GM12873 (cell line): ENCODE results near the gene SMPDL3A.

Experiments used
- TF ChIP-seq, protein P1 (sequence below): IDR thresholded peaks from 2 replicates; pipeline ENCODE4 v1.5.1; 2012; ENCODE audit warnings: low read depth, mild to moderate bottlenecking, moderate library complexity, low read length, control low read depth; ENCODE audit not compliant: insufficient read depth; ENCODE audit errors: missing control alignments

SMPDL3A gene, protein sequence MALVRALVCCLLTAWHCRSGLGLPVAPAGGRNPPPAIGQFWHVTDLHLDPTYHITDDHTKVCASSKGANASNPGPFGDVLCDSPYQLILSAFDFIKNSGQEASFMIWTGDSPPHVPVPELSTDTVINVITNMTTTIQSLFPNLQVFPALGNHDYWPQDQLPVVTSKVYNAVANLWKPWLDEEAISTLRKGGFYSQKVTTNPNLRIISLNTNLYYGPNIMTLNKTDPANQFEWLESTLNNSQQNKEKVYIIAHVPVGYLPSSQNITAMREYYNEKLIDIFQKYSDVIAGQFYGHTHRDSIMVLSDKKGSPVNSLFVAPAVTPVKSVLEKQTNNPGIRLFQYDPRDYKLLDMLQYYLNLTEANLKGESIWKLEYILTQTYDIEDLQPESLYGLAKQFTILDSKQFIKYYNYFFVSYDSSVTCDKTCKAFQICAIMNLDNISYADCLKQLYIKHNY

DNA sequence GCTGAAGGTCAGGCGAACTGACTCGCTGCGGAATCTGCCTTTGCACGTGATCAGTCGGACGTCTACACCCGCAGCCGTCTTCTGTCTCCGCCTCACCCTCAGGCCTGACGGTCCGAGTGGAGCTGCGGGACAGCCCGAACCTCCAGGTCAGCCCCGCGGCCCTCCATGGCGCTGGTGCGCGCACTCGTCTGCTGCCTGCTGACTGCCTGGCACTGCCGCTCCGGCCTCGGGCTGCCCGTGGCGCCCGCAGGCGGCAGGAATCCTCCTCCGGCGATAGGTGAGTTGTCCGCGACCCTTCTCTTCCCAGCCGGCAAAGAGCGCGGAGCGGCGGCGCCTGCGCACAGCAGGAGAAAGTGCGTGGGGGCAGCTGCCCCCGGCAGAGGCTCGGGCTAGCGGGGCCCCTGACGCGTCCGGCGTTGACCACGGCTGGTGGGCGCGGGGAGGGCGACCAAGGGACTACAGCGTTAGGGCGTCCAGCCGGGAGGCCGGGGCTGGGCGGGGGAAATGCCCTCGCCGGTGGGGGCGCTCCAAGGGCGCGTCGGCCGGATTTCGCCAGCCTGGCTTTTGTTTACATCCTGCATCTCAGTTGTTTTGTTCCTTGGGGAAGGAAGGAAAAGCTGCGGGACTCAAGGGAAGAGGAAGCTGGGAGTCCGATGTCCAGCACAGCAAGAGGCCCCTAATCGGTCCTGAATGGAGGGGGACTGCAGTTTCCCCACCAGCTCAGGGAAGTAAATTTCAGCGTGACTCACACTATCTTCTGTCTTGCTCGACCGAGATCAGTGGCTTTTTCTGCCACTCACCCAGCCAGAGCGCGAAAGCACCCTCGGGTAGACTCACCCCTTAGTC, at the start of gene SMPDL3A:
TSS of gene SMPDL3A (plus strand) at position 77 of the 846 bp plus-strand sequence. CDS start at position 166, 89 bp downstream.
- TF ChIP-seq, protein P1, sequence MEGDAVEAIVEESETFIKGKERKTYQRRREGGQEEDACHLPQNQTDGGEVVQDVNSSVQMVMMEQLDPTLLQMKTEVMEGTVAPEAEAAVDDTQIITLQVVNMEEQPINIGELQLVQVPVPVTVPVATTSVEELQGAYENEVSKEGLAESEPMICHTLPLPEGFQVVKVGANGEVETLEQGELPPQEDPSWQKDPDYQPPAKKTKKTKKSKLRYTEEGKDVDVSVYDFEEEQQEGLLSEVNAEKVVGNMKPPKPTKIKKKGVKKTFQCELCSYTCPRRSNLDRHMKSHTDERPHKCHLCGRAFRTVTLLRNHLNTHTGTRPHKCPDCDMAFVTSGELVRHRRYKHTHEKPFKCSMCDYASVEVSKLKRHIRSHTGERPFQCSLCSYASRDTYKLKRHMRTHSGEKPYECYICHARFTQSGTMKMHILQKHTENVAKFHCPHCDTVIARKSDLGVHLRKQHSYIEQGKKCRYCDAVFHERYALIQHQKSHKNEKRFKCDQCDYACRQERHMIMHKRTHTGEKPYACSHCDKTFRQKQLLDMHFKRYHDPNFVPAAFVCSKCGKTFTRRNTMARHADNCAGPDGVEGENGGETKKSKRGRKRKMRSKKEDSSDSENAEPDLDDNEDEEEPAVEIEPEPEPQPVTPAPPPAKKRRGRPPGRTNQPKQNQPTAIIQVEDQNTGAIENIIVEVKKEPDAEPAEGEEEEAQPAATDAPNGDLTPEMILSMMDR, result peak; percentile 32

DNA sequence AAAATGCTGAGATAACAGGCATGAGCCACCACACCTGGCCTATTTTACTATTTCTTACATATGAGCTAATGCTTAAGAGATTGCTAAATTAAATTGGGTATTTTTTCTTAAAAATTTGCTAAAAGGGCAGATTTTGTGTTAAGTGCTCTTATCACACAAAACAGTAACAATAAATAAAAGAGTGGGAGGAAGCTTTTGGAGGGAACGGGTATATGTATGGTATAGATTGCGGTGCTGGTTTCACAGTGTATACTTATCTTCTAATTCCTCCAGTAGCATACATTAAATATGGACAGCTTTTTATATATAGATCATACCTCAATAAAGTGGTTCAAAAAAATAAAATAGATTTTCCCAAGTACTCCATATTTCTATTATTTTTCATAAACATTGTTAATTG, 49.0 kb upstream of the SMPDL3A start:
- TF ChIP-seq, protein P1, result no peak

- TF ChIP-seq, protein P1, result no peak
Observed at GRCh38 chr6:122740936-122741335, 48.1 kb upstream of the SMPDL3A start.

DNA sequence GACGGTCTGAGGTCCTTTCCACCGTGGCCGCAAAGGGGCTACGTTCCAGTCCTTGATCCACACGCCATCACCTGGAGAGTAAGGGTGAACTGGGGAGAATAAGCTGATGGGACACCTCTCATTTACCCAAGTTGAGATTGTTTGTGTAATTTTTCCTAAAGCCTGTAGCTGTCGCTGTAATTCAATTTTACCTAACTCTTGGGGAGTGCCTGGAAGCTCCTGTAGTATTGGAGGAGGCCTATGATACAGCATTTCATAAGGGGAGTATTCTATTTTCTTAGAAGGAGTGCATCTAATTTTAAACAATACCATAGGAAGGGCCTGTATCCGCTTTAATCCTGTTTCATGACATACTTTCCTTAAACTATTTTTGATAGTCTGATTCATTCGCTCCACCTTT, 44.8 kb upstream of the SMPDL3A start:
- TF ChIP-seq, protein P1, result peak; percentile 44

DNA sequence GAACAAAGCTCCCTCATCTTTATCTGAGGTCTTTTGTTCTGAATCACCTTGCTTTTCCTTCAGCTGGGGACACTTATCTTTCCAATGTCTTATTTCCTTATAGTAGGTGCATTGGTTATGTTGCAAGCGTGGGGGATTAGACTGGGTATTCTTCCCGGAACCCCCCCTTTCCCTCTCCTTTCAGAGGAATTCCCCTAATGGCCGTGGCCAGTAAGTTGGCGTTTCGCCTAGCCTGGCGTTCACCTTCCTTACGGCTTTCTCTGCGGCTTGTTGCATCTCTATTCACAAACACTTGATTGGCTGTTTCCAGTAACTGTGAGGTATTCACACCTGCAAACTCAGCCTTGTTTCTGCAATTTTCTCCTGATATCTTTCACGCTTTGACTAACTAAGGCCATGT, 42.4 kb upstream of the SMPDL3A start:
- TF ChIP-seq, protein P1, result no peak

DNA sequence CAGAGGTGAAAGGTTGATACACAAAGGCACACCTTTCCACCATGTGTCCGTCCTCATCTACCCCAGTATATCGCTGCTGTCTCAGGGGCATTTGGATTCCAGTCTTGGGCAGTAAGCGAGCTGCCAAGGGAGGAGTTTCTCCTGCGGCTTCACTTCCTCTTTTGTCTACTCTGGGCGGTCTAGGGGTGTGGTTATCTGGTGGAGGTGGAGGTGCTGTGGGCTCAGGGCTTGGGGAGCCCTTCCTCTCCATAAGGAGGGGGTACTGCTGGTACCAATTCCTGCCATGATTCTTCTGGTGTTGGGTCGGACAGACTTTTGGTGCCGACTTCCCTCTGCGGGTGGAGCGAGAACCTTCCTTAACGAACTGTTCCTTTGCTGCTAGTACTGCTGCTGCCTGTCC, 41.5 kb upstream of the SMPDL3A start:
- TF ChIP-seq, protein P1, result no peak

- TF ChIP-seq, protein P1, result no peak
Observed at GRCh38 chr6:122749451-122750050, 39.5 kb upstream of the SMPDL3A start.
